GM19468 (cell line): Measurements from ENCODE around the gene NKRF.
A peak's percentile ranks its signal among the peaks of the same experiment; 100 is the strongest.
"Not testable (repeated sequence)": the region's sequence is repeated elsewhere in the genome, so short reads cannot be mapped to it uniquely, and the experiment has no call there.

Experiments
- ATAC-seq: cut with Tn5 transposase; IDR thresholded peaks from one replicate; pipeline ENCODE4 v1.9.1; 2021; ENCODE audit warnings: mild to moderate bottlenecking, moderate library complexity, moderate number of reproducible peaks; ENCODE audit not compliant: unreplicated experiment; ENCODE audit errors: extremely low read depth

The NKRF gene

GRCh38 chrX:119606280-119607017 is at the start of gene NKRF:
TSS of gene NKRF (minus strand) at chrX:119606424.
- ATAC-seq = peak; percentile 60

- ATAC-seq = no peak
These were observed 48.9 kb upstream of the NKRF start for GRCh38 chrX:119655125-119655524.

DNA sequence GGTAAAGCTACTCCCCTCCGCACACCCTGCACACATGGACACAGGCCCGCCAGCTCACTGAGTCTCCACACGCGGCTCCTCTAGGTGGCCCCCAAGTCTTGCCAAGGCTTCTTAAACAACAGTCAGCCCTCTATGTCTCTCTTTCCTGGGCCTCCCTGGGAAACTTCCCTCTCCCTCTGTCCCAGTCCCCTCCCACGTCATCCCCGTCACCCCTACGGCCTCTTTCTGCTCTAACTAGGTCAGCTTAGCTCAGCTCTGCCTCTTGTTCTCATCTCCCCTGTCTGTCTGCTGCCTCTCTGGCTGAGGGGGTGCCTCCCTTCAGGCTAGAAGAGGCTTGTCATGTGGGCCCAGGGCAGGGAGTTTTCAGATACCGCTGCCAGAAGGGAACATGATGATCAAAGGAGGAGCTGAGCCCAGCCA is 47.9 kb upstream of the NKRF start:
- ATAC-seq = no peak

GRCh38 chrX:119648421-119648775 is 42.2 kb upstream of the NKRF start:
- ATAC-seq = no peak

- peak; percentile 95 for ATAC-seq
These were observed 41.6 kb upstream of the NKRF start for GRCh38 chrX:119647552-119648420.

DNA sequence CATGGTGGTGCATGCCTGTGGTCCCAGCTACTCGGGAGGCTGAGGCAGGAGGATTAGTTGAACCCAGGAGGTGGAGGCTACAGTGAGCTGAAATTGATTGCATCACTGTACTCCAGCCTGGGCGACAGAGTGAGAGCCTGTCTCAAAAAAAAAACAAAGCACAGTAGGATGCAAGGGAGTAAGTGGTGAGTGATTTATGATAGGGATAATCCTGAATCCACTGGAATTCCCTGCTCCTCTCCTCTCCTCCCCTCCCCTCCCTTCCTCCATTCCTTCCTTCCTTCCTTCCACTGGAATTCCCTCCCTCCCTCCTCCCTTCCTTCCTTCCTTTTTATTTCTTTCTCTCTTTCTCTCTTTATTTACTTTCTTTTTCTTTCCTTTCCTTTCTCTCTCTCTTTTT is 40.9 kb upstream of the NKRF start:
- ATAC-seq = no peak

DNA sequence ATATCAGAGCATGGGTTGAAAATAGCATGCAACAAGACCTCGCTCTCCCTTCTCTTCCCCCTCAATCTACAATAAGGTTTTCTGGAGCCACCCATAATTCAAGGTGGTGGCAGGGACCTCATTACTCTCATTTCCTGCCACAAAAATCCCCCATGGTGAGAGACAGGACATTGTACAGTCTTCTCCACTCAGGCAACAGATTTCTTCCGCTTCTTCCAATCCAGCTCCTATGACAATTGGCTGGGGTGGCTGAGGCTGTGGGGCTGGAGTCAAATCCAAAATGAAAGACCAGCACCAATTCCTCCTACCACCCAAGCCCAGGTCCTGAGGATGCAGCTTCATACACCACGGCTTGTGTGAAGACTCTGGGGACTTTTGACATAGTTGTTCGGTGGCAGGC is 40.3 kb upstream of the NKRF start:
- no peak for ATAC-seq

DNA sequence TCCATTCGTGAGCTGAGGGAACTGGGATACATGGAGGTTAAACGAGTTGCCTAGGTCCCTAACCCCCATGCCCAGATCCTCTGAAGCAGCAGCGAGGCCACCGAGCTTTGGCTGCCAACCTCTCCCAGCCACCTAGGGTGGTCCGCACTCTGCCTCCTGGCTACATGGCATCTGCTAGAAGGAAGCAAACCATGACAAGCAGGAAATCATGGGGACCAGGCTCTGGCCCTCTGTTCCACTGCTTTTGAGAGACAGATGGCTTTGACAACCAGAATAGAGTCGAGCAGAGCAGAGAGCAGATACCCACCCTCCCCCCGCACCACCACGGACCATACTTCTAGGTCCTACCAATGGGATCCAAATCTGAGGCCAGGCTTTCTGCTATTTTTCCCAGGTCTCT is 37.5 kb upstream of the NKRF start:
- ATAC-seq = no peak

DNA sequence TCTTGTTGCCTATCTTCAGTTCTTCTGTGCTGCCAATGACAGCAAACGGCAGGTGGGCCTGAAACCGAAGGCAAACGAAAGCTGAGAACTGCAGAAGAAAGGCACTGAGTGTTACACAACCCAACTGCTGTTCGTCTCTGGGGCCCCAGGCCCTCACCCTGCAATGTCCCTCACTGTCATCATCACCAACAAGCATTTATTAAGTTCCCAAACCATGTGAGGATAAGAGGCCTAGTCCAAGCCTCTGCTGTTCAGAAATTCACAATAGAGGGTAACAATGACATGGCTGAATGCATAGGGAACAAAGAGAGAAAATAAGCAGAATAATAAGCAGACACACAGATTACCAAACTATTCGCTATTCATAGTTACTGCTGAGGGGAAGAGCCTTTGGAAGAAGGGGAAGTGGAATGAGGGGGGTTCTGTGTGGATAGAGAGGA is 34.5 kb upstream of the NKRF start:
- ATAC-seq = no peak

GRCh38 chrX:119638725-119639471 is 32.7 kb upstream of the NKRF start:
- ATAC-seq = peak; percentile 75

DNA sequence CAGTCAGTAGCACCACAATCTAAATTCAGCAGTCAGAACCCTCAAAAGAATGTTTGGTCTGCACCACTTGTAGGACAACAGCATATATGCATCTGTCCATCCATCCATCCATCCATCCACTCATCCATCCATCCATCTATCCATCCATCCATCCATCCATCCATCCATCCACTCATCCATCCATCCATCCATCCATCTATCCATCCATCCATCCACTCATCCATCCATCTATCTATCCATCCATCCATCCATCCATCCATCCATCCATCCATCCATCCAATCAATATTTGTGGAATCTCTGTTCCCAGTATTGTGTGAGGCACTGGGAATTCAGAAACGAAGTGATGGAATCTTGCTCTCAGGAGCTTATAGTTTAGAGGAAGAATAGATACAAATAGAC is 31.2 kb upstream of the NKRF start:
- ATAC-seq = not testable (repeated sequence)

DNA sequence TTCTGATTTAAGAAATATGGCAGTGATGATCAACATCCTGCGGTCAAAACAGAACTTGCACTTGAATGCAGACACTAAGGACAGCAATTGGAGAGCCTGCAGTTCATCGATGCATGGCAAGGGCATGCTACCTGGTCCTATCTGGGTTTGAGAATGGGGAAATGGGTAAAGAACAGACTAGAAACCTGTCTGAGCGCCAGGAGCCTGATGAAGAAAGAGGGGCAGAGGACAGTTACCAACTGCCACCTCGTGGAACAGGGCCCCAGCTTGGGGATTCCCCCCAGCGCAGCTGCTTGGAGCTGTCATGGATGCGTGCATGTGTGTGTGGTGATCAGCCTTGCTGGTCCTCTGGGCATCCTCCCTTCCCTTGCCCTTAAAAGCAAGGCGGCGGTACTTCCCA is 30.2 kb upstream of the NKRF start:
- ATAC-seq = no peak

DNA sequence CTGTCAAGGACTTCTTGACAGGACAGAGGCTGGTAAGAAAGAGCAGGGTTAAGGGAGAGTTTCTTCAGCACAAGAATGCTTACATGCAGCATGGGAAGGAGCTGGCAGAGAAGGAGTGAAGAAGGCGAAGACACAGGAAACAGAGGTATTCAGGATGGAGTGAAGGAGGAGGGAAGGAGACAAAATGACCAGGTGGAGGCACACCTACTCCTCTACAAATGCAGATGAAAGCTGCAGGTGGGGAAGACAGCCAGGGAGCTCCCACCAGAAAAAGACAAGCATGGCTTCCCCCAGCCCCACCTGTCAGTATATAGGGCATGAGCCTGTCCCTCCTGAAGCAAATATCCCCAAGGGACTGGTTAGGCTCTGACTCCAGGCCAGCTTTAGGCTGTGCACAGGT is 29.6 kb upstream of the NKRF start:
- no peak for ATAC-seq

DNA sequence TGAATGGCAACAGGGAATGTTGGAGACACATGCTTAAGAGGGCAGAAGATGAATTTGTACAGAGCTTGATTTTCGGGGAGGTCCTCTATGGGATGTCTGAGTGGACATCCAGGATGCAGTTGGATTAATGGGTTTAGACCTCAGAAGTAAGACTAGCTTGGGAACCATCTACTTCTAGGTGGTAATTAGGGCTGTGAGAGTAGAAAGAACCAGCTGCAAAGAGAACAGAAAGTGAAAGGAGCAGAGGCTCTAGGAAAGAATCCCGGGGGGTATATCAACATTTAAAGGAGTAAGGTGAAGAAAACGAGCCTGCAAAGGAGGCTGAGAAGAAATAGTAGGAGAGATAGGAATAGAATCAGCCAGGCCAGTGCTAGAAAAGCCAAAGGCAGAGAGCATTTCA is 29.0 kb upstream of the NKRF start:
- ATAC-seq = no peak

DNA sequence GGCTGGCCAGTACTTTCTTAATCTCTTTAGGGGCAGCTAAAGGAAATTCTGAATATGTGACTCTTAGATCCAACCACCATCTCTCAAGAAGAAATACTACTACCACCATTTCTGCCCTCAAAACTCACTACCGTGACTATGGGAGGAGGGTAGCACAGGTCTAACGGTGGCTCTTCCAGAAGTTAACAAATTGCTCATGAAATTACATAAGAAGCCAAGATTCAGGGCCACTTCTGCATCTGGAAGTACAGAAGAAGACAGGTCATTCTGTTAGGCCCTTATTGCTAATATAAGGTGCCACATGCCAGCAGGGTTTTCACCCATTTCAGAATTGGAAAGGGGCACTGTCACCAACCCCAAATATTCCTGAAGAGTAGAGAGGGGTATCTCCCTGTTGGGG is 19.6 kb upstream of the NKRF start:
- no peak for ATAC-seq

- no peak for ATAC-seq
These were observed 18.9 kb upstream of the NKRF start for GRCh38 chrX:119624951-119625668.

- ATAC-seq = no peak
These were observed 18.2 kb upstream of the NKRF start for GRCh38 chrX:119624417-119624816.

DNA sequence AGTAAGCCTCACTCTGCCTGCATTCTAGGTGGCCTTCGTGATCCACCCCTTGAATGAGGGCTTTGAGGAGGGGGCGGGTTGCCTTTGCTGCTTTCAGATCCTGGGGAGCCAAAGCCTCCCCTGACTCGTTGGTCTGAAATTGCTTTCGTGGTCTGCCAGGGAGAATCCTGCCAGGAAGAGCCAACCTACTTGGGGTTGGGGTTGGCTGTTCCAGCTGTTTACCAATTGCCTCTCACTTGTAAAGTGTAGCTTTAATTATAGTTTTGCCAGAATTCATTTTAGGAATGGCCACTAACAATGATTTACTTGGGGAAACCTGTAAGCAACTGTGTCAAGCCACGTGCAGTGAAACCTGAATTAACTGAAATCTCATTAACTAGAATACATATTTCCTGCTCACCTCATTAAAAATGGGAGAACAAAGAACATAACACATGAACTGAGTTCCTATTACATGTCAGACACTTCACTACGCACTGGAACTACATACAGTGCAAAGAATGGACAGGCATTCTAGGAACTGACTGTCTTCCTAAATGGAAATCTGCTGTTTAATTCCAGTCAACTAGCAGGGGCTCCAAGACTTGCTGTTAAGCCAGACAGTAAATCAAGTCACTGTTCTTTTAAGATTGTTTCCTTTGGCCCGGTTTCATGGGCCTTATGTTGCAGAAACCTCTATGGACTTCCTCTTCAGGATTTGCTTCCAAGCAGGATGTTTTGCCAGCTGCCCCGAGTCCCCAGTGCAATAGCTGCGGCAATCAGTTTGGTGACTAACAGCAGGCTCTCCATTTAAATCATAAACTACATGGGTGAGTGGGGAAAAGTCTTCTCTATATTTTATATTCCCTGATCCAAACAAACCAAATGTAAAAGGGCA is 16.4 kb upstream of the NKRF start:
- ATAC-seq = no peak

GRCh38 chrX:119618439-119618838 is 12.2 kb upstream of the NKRF start:
- no peak for ATAC-seq
